ENCODE data around the gene CCND3. TPM values are rescaled to one million over a fixed set of nuclear protein-coding genes. Genes with fewer than 3 reads are reported as not detected.
"Not testable (repeated sequence)": the region's sequence is repeated elsewhere in the genome, so short reads cannot be mapped to it uniquely, and the experiment has no call there.

CCND3 gene
- total RNA-seq, 1 donor from 2014 or later, result 51.5 TPM

DNA sequence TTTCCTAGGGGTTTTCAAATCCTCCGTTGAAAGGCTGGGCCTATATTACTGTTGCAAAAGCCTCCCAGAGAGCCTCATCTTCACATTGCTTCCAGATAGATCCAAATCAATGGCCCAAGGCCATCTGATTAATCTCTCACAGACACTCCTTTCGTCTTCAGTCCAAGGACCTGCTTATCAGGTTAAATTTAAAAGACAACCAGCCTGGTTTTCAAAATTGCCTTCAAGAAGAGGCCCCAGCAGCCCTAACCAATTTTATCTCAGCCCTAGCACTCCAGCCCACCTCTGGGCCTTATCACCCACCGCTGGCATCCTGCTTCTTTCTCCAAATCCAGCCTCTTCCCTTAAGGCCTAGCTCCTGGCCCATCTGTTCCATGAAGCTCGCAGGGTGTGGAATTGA is 15.5 kb upstream of the CCND3 start:
- intact Hi-C loops (cut with DNase I), result no loop called here
- DNase-seq (ENCODE audit: missing footprints) (no peak), ATAC-seq (no peak)

DNA sequence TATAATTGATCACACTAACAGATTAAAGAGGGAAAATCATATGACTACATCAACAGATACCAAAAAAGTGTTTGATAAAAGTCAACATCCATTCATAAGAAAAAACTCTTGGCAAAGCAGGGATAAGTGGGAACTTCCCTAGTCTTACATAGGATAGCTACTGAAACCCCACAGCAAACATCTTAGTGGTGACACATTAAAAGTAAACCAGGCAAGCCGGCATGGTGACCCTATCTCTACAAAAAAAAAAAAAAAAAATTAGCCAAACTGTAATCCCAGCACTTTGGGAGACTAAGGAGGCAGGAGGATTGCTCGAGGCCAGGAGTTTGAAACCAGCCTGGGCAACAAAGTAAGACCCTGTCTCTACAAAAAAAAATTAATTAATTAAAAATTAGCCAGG is 13.8 kb upstream of the CCND3 start:
- DNase-seq (ENCODE audit: missing footprints), result no peak
- intact Hi-C loops (cut with DNase I), result no loop called here
- no peak for ATAC-seq

DNA sequence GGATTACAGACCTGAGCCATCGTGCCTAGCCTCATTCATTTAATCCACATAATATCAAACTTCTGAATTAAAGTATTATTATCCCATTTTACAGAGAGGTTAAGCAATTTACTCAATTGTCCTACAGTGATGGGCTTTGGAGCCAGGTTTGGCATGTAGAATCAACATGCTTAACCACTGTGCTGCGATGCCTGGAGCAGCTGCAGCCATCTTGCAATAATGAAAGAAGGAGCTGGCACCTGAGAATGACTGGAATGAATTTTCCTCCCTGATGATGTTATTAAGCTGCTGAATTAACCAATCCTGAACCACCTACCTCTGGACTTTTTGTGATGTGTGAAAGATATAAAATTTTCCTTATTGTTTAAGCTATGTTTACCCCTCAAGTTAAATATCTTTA is 13.1 kb upstream of the CCND3 start:
- ATAC-seq (no peak), DNase-seq (ENCODE audit: missing footprints) (no peak)
- intact Hi-C loops (cut with DNase I), result no loop called here

DNA sequence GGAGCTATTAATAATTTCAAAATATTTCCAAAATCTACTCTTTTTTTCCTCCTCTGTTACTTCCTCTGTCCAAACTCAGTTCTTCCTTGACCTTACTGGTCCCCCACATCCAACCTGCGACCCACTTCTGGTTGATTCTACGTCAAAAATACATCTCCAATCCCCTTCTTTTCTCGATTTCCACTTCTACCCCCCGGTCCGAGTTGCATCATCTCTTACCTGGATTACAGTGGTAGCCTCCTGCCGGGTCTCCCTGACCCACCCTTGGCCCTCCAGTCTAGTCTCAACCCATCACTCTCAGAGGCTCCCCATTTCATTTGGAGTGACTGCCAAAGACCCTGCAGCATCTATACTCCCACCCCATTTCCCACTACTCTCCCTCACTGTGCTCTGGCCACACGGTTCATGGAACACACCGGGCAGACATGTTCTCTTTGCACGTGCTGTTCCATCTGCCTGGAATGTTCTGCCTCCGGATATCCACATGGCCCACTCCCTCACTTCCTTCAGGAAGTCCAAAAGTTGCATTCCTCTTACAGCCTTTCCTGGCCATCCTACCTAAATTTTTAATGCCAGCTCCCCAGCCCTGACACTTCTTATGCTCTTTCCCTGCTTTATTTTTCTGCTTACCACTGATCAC is 6.1 kb upstream of the CCND3 start:
- peak; percentile 28 for ATAC-seq
- DNase-seq (ENCODE audit: missing footprints), result no peak
- intact Hi-C loops (cut with DNase I), result no loop called here

- no peak for ATAC-seq
- intact Hi-C loops (cut with DNase I), result no loop called here
- DNase-seq (ENCODE audit: missing footprints), result no peak
Measured at GRCh38 chr6:41943456-41943855, 1.8 kb upstream of the CCND3 start.

DNA sequence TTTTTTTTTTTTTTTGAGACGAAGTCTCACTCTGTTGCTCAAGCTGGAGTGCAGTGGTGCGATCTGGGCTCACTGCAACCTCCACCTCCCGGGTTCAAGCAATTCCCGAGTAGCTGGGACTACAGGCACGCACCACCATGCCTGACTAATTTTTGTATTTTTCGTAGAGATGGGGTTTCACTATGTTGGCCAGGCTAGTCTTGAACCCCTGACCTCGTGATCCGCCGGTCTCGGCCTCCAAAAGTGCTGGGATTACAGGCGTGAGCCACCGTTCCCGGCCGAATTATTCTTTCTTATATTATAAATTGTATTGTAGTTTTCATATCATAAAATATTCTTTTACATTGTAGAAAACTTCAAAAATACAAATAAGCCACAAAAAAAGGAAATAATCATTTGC is 1.3 kb upstream of the CCND3 start:
- intact Hi-C loops (cut with DNase I); DNase-seq (ENCODE audit: missing footprints); ATAC-seq: not testable (repeated sequence)

DNA sequence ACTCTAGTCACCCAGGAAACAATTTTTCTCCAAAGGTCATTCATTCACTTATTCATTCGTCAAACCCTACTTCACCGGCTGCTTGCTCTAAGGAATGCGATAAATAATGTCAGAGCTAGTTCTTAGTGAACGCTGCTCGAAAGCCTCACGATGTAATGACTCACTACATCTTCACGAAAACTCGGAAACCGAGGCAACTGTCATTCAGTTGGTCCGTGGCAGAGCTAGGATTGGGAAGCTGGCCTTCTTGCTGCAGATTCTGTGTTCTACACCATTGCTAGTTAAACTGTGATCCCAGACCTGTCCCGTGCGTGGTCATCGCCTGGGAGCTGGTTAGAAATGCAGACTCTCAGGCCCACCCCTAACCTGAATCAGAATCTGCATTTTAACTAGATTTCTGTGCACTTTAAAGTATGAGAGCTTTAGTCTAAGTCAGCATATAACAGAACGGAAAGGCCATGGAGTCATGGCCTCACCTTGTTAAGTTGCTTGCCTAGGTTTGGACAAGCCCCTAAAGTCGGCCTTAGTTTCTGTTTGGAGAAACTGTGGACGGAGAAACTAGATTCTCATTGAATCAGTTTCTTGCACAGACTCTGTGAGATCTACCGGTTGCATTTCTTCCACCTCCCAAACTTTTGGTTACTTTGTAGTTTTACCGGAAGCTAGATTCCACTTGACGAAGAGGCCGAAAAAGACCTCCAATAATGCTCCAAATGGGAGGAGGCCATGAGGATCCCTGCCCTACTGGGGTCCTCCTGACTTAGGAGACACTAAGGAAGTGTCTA is 651 bp upstream of the CCND3 start:
- no peak for ATAC-seq
- no peak for DNase-seq (ENCODE audit: missing footprints)
- intact Hi-C loops (cut with DNase I), result no loop called here

- intact Hi-C loops (cut with DNase I), result loop anchor here (2.0 kb wide), 2 partner anchors 20 to 104 kb away; partner anchors contain the start of genes BYSL and MED20
Measured at GRCh38 chr6:41940759-41941279, 789 bp downstream of the CCND3 start.

GRCh38 chr6:41939848-41940758 is 1.5 kb downstream of the CCND3 start:
- ATAC-seq (no peak), DNase-seq (ENCODE audit: missing footprints) (no peak)
- intact Hi-C loops (cut with DNase I), result loop anchor here (2.0 to 5.0 kb wide), 3 partner anchors 19 to 105 kb away; partner anchors contain the start of genes BYSL and MED20

More at GRCh38 chr6:41940759-41941279, 789 bp downstream of the CCND3 start:
- ATAC-seq (peak; percentile 8), DNase-seq (ENCODE audit: missing footprints) (peak; percentile 76)

DNA sequence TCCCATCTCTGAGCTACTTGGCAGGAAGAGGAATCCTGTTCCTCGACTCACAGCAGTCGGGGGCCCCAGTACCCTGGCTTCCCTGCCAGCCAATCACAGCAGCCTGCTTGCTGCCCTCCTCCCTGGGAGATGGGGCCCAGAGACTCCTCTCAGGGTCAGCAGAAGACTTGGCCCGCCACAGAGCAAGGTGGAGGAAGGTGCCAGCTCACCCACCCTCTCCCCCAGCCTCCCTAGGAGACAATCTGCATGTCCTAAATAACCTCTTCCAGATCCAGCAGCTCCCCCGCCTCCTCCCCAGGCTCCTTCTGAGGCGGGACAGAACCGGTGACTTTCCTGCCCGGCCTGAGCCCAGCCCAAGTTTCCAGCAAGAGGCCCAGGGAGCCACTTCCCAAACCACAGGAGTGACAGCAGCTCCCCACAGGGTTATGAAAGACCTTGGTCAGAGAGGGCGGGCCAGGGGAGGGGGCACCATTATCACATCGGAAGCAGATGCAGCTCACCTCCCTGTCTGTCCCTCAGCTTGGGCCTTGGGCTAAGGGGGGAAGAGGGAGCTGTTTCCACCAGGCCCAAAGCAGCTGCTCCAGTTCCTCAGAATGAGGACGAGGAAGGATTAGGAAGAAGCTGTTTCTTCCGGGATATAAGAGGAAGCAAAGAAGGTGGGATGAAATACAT is 2.3 kb downstream of the CCND3 start:
- DNase-seq (ENCODE audit: missing footprints) (peak; percentile 88), ATAC-seq (no peak)
- intact Hi-C loops (cut with DNase I), result loop anchor here (5.0 kb wide), 1 partner anchor 92 kb away; no protein-coding TSS in a partner anchor

- ATAC-seq (no peak), DNase-seq (ENCODE audit: missing footprints) (no peak)
- intact Hi-C loops (cut with DNase I), result loop anchor here (5.0 kb wide), 1 partner anchor 91 kb away; no protein-coding TSS in a partner anchor
Measured at GRCh38 chr6:41938590-41939175, 2.9 kb downstream of the CCND3 start.

GRCh38 chr6:41937861-41938574 is 3.6 kb downstream of the CCND3 start:
- no peak for DNase-seq (ENCODE audit: missing footprints)
- intact Hi-C loops (cut with DNase I), result loop anchor here (1.0 to 5.0 kb wide), 2 partner anchors 91 to 158 kb away; partner anchors contain the start of gene PRICKLE4
- ATAC-seq, result no peak

- no peak for DNase-seq (ENCODE audit: missing footprints)
- intact Hi-C loops (cut with DNase I), result loop anchor here (1.0 to 5.0 kb wide), 2 partner anchors 90 to 157 kb away; partner anchors contain the start of gene PRICKLE4
- ATAC-seq, result no peak
Measured at GRCh38 chr6:41937472-41937860, 4.1 kb downstream of the CCND3 start.

- intact Hi-C loops (cut with DNase I), result loop anchor here (5.0 kb wide), 1 partner anchor 89 kb away; no protein-coding TSS in a partner anchor
- peak; percentile 85 for DNase-seq (ENCODE audit: missing footprints)
- ATAC-seq, result peak; percentile 74
Measured at GRCh38 chr6:41936073-41936837, 5.4 kb downstream of the CCND3 start.

GRCh38 chr6:41935685-41936072 is 5.9 kb downstream of the CCND3 start:
- ATAC-seq (no peak), DNase-seq (ENCODE audit: missing footprints) (no peak)
- intact Hi-C loops (cut with DNase I), result loop anchor here (5.0 kb wide), 1 partner anchor 88 kb away; no protein-coding TSS in a partner anchor

DNA sequence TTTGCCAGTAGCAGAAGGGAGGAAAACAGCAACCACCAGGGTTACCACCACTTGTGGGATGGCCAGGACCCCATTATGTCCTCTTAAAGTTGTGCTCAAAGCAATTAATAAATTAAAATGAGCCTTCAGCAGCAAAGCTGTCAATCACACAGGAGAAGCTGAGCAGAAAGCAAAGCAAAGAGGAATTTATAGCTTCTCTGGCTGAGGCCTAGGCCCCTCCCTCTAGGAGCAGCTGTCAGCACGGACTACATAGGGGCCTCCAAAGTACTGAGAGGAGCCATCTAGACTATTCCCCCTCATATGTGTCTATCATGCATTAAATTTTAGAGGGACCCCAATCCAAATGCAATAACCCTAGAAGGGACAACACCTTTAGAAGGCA is 6.4 kb downstream of the CCND3 start:
- intact Hi-C loops (cut with DNase I), result loop anchor here (5.0 kb wide), 1 partner anchor 88 kb away; no protein-coding TSS in a partner anchor

More for the DNA sequence above, 6.4 kb downstream of the CCND3 start:
- no peak for DNase-seq (ENCODE audit: missing footprints)
- no peak for ATAC-seq

Measured in Right ventricle myocardium inferior (tissue), 1 donor.